PC-3 (cell line): ENCODE results near the gene INF2.

Experiments
- CTCF ChIP-seq: fragments of 300-600 bp; sonication (generic); conservative IDR thresholded peaks from 2 replicates; pipeline ENCODE4 v1.5.1; 2017; ENCODE audit warnings: antibody characterized with exemption, low read depth, mild to moderate bottlenecking, low read length
- EZH2 ChIP-seq: fragments of 300-600 bp; sonication (generic); IDR thresholded peaks from one replicate; pipeline ENCODE4 v1.6.1; 2017; ENCODE audit warnings: antibody characterized with exemption, mild to moderate bottlenecking, low read length; ENCODE audit not compliant: unreplicated experiment

DNA sequence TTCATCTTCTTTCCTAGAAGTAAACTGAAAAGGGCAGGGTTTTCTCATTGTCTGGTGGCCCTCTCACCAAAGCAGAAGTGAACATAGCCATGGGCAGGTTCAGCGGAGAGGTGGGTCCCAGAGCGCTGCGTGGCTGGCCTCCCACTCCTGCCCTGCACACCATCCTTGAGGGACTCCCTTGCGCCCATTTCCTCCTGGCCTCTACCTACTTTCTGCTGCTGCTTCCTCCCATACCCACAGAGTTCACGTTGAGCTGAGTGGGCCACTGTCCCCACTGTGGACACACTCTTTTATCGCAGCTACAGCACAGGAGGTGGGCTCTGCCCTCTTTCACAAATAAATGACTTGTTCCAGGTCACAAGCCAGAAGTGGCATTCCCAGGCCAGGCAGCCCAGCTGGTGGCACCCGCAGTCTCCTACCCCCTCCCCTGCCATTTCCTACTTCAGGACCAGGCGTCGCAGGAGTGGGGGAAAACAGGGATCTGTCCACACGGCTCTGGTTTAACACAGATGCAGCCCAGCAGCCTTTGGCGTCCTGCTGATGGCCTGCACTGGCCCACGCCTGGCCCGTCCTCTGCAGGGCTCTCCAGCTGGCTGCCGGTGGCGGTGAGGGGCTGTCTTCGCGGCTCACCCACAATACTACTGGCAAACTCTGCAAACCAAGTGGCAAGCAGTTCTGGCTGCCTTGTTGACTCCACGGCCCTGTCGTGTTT is 68.4 kb downstream of the INF2 start:
- no peak for TF ChIP-seq CTCF
- no peak for TF ChIP-seq EZH2
